ENCODE measurements around the gene WDR72. TPM values are rescaled to one million over a fixed set of nuclear protein-coding genes. Genes with fewer than 3 reads are reported as not detected.

The WDR72 gene
- total RNA-seq, 1 donor from 2014 or later, result under 0.01 TPM

DNA sequence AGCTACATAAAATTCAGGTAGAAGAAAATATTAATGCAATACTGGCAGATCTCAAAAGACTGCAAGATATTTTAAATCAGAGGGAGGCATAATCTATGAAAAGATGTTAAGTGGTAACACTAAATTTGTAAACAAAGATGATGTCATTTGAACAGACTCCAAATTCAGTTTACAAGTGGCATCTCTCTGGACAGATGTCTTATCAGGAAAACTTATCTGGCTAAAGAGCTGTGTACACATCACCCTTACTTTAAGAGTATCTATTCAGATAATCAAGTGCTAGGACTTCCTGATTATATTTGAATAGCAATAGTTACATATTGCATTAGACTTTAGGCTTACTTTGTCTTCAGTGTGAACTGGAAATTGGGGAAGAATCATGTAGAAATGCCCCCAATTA, 231.5 kb downstream of the WDR72 start:
- Histone ChIP-seq H3K36me3 (ENCODE audit: control insufficient read depth, insufficient read depth, low read length) (no peaks in the 10 kb centered on the region), H3K27me3 (ENCODE audit: control insufficient read depth, insufficient read depth, low read length) (no peaks in the 10 kb centered on the region), H3K4me3 (ENCODE audit: low read depth, low read length) (no peak overlapping the region)
- no peak for FAIRE-seq
- TF ChIP-seq, protein P1, sequence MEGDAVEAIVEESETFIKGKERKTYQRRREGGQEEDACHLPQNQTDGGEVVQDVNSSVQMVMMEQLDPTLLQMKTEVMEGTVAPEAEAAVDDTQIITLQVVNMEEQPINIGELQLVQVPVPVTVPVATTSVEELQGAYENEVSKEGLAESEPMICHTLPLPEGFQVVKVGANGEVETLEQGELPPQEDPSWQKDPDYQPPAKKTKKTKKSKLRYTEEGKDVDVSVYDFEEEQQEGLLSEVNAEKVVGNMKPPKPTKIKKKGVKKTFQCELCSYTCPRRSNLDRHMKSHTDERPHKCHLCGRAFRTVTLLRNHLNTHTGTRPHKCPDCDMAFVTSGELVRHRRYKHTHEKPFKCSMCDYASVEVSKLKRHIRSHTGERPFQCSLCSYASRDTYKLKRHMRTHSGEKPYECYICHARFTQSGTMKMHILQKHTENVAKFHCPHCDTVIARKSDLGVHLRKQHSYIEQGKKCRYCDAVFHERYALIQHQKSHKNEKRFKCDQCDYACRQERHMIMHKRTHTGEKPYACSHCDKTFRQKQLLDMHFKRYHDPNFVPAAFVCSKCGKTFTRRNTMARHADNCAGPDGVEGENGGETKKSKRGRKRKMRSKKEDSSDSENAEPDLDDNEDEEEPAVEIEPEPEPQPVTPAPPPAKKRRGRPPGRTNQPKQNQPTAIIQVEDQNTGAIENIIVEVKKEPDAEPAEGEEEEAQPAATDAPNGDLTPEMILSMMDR (IDR thresholded peaks at IDR 0.05; ENCODE audit: insufficient read depth, low read length, severe bottlenecking), result no peak
- DNase-seq (ENCODE audit: low read depth), result no peak

DNA sequence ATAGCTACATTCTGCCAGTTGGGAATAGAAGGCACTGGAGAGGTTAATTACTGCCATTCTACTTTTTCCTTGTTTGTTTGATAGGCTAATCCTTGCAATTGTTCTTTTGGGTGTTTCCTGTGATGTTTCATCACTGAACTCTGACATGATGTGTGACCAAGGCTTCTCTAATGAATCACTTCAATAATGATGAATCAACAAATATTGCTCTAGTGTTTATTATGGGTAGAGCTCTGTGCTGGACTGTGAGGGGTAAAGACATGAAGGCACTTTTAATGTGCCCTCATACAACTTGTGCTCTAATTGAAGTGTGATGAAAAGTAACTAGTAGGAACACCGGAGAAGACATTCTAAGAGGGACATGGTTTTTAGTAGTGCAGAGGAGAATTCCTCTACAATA, 233.6 kb downstream of the WDR72 start:
- TF ChIP-seq, protein P1 (IDR thresholded peaks at IDR 0.05; ENCODE audit: insufficient read depth, low read length, severe bottlenecking), result no peak
- Histone ChIP-seq H3K36me3 (ENCODE audit: control insufficient read depth, insufficient read depth, low read length) (no peaks in the 10 kb centered on the region), H3K27me3 (ENCODE audit: control insufficient read depth, insufficient read depth, low read length) (no peaks in the 10 kb centered on the region), H3K4me3 (ENCODE audit: low read depth, low read length) (no peak overlapping the region)
- peak; percentile 37 for DNase-seq (ENCODE audit: low read depth)
- FAIRE-seq, result no peak

DNA sequence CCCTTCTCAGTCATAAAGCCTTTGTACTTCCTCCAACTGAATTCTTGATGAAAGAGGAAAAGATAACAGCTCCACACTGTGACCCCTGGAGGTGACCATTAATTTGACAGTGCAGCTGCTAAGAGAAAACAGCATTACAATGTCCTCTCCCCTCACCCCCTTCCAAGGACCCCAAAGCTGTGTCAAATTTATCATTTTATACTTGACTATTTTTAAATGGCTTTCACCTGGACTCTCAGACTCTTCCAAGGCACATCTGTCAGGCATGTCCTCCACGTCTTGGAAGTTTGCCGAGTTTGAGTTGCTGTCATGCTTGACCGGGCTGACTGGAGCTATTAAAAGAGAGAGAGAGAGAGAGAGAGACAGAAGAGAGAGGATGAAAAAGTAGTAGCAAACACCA, 236.5 kb downstream of the WDR72 start:
- FAIRE-seq, result no peak
- Histone ChIP-seq H3K27me3 (ENCODE audit: control insufficient read depth, insufficient read depth, low read length) (no peaks in the 10 kb centered on the region), H3K36me3 (ENCODE audit: control insufficient read depth, insufficient read depth, low read length) (no peaks in the 10 kb centered on the region), H3K4me3 (ENCODE audit: low read depth, low read length) (no peak overlapping the region)
- TF ChIP-seq, protein P1 (IDR thresholded peaks at IDR 0.05; ENCODE audit: insufficient read depth, low read length, severe bottlenecking), result no peak
- DNase-seq (ENCODE audit: low read depth), result no peak

DNA sequence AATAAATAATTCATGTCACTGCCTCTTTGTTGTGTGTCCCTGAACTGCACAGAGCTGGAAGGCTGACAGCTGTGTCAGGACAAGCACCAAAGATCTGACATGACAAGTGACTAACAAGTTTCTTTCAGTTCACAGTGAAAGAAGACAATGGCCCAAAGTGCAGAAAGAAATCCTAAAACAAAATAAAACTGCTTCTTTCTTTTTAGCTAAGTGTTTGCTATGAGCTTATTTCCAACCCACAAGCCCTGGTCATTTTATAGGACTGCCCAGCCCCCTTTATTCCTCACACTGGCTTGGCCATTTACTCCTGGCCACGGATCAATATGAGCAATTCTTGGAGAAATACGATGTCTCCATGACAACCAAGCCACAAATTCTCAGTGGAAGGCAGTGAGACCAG, 238.5 kb downstream of the WDR72 start:
- FAIRE-seq (no peak), DNase-seq (ENCODE audit: low read depth) (no peak)
- H3K27me3 ChIP-seq (ENCODE audit: control insufficient read depth, insufficient read depth, low read length), result no peaks in the 10 kb centered on the region
- H3K36me3 ChIP-seq (ENCODE audit: control insufficient read depth, insufficient read depth, low read length), result no peaks in the 10 kb centered on the region
- TF ChIP-seq, protein P1 (IDR thresholded peaks at IDR 0.05; ENCODE audit: insufficient read depth, low read length, severe bottlenecking), result no peak
- H3K4me3 ChIP-seq (ENCODE audit: low read depth, low read length), result no peak overlapping the region

DNA sequence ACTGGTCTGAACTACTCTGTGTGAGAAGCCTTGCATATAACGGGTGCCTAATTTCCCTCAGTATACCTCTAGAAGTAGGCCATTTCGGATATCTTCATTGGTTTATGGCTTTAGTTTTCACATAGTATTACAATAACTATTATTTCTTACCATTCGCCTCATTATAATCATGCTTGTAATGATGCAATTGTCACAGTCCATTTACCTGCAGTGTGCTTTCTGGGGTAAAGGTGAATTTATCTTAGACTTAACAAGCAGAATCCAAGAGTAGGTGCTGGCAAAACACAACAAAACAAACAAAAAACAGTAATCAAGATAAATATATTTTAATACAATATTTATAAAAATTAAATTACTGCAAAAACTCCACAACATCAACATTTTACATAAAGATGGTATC, 246.0 kb downstream of the WDR72 start:
- FAIRE-seq (no peak), DNase-seq (ENCODE audit: low read depth) (no peak)
- TF ChIP-seq, protein P1 (IDR thresholded peaks at IDR 0.05; ENCODE audit: insufficient read depth, low read length, severe bottlenecking), result no peak
- no peak overlapping the region for H3K4me3 ChIP-seq (ENCODE audit: low read depth, low read length)
- H3K27me3 ChIP-seq (ENCODE audit: control insufficient read depth, insufficient read depth, low read length), result no peaks in the 10 kb centered on the region
- no peaks in the 10 kb centered on the region for H3K36me3 ChIP-seq (ENCODE audit: control insufficient read depth, insufficient read depth, low read length)

DNA sequence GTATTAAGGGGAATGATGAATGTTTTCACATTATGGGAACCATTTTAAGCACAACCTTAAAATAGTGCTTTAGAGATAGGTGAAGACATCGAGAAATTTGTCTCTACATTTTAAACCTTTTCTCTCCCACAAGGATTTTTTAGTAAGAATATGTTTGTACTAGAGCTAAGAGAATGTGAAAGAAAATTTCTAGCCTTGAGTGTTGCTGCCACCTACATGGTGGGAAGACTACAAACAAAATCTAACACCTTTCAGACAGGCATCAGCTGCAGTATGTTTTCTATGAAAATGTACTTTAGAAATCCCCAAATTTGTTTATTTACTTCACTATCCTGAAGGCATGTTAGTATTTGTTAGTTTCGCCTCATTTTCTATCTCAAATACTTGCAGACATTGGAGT, 247.4 kb downstream of the WDR72 start:
- TF ChIP-seq, protein P1 (IDR thresholded peaks at IDR 0.05; ENCODE audit: insufficient read depth, low read length, severe bottlenecking), result no peak
- no peak for DNase-seq (ENCODE audit: low read depth)
- no peak for FAIRE-seq

More for the DNA sequence above, 247.4 kb downstream of the WDR72 start:
- Histone ChIP-seq H3K36me3 (ENCODE audit: control insufficient read depth, insufficient read depth, low read length) (no peaks in the 10 kb centered on the region), H3K4me3 (ENCODE audit: low read depth, low read length) (no peak overlapping the region), H3K27me3 (ENCODE audit: control insufficient read depth, insufficient read depth, low read length) (no peaks in the 10 kb centered on the region)
